ENCODE measurements around the gene LRP4. TPM values are rescaled to one million over a fixed set of nuclear protein-coding genes. Genes with fewer than 3 reads are reported as not detected.

LRP4 gene
- total RNA-seq, 1 experiment from 2014 or later, result 9.6 TPM

DNA sequence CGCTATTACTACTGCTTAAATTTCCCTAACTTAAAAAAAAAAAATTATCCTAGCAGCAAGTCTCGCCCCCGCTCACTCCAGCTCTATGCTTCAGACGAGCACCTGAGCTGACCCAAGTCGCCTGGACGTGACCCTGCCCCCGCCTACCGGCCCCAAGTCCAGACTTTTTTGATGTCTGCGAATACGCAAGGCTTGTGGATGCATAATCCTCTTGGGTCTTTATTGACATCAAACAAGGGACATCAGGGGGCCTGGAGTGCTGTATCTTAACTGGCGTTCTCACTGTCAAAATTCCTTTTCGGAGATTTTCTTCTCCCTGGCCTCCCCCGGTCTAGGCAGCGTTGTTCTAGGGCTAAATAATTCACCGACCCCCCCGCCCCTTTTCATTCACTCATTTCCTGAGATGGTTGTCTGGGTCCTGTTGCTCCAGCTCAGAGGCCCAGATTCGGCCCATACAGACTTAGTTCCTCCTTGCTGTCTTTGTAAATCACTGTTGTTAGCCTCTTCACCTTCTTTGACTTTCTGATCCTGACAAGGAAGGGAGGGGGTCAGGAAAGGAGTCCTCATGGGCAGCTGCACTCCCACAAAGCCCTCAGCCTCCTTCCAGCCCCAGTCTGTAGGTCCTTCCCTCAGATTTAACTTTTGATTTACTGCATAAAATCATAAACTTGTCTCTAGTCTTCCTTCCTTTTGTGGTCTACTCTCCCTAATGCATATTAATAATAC lies 601 bp upstream of the LRP4 start:
- Histone ChIP-seq H4K20me1 (ENCODE audit: insufficient read depth) (no peaks in the 10 kb centered on the region), H3K27ac (no peak overlapping the region), H3K79me2 (ENCODE audit: low read depth) (no peaks in the 10 kb centered on the region), H3K9me2 (ENCODE audit: insufficient read depth) (no peaks in the 10 kb centered on the region), H3K4me2 (peak overlapping the region; percentile 82), H3F3A (ENCODE audit: insufficient read depth, low read depth) (peaks cover 20% of the 10 kb centered on the region), H2AFZ (peak overlapping the region; percentile 54; the same call in 1 of the 2 replicates), H3K36me3 (ENCODE audit: low read depth) (no peaks in the 10 kb centered on the region), H3K4me3 (peak overlapping the region; percentile 58), H3K9me3 (ENCODE audit: insufficient read depth, low read depth) (no peaks in the 10 kb centered on the region), H3K27me3 (ENCODE audit: insufficient read depth, low read depth) (peaks cover 23% of the 10 kb centered on the region), H3K4me1 (replicated peaks; ENCODE audit: insufficient read depth) (peaks cover 9% of the 10 kb centered on the region; the same call in 1 of the 2 replicates)
- CTCF ChIA-PET, result interaction anchor here (0.6 to 0.7 kb wide), 2 partner anchors 48 to 352 kb away, joined by 3 to 8 read pairs; no protein-coding TSS in a partner anchor
- no peak; the same call in 1 of the 2 replicates for TF ChIP-seq EZH2 (IDR thresholded peaks at IDR 0.05; ENCODE audit: low read depth)
- POLR2A ChIA-PET (ENCODE audit: unreplicated experiment), result interaction anchor here (0.5 kb wide), 1 partner anchor 92 kb away, joined by 4 read pairs; no protein-coding TSS in a partner anchor
- DNase-seq, result no peak
- intact Hi-C loops (cut with micrococcal nuclease; ENCODE audit: unreplicated experiment), result loop anchor here (1.0 kb wide), 1 partner anchor 234 kb away; no protein-coding TSS in a partner anchor
- no TSS peak for BruUV-seq (replicated peaks)

DNA sequence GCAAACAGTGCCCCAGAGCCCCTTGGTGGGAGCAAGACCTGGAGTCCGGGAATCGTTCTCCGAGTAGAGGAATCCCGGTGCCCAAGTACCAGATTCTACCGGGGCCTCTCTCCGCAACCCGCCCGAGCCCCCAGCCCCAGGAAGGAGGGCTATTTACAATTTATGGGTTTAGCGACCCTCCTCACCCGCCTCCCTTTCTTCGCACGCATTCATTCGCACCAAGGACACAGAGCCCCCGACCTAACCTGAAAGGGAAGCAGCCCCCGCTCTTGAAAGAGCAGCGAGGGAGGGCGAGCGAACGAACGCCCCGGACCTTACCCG lies 628 bp downstream of the LRP4 start:
- CTCF ChIA-PET, result interaction anchor here (0.6 kb wide), 1 partner anchor 45 kb away, joined by 3 read pairs; no protein-coding TSS in a partner anchor
- POLR2A ChIA-PET (ENCODE audit: unreplicated experiment), result no interaction called here

DNA sequence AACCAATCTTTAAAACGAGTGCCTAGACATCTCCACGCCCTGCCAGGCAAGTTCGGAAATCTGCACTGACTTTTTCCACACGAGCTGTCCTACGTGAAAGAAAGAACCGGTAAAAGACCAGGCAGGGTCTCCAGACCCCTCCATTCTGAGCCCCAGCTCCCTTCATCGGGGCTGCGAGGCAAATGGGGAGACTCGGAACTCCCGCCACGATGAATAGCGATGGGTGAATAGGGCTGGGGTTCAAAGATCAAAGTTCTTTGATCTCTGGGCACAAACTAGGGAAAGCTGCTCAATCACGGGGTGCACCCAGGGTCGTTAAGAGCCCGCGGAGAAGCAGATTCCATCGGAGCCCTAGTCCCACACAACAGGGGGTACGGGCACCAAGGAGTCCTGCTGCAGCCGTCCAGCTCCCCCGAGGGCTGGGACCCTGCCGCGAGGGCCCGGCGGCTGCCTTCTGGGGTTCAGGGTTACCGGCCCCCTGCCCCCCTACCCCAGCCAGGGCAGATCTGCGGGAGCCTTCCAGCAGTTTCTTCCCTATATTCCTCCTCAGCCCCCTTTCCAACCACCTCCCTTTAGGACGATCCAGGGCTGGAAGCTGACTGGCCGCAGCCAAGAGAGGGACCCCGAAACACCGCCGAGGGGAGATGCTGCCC lies 1.1 kb downstream of the LRP4 start:
- Histone ChIP-seq H3K4me2 (peak overlapping the region; percentile 82), H3K9me3 (ENCODE audit: insufficient read depth, low read depth) (no peaks in the 10 kb centered on the region), H3K27ac (no peak overlapping the region), H2AFZ (peak overlapping the region; percentile 26; the same call in 1 of the 2 replicates), H3K79me2 (ENCODE audit: low read depth) (no peaks in the 10 kb centered on the region), H3K4me1 (replicated peaks; ENCODE audit: insufficient read depth) (peaks cover 9% of the 10 kb centered on the region; the same call in 1 of the 2 replicates), H4K20me1 (ENCODE audit: insufficient read depth) (no peaks in the 10 kb centered on the region), H3K9me2 (ENCODE audit: insufficient read depth) (no peaks in the 10 kb centered on the region), H3K27me3 (ENCODE audit: insufficient read depth, low read depth) (peaks cover 23% of the 10 kb centered on the region), H3F3A (ENCODE audit: insufficient read depth, low read depth) (peaks cover 20% of the 10 kb centered on the region), H3K36me3 (ENCODE audit: low read depth) (no peaks in the 10 kb centered on the region), H3K4me3 (peak overlapping the region; percentile 58; the same call in 1 of the 2 replicates)
- no peak for TF ChIP-seq EZH2 (IDR thresholded peaks at IDR 0.05; ENCODE audit: low read depth)
- TF ChIP-seq, protein P1, sequence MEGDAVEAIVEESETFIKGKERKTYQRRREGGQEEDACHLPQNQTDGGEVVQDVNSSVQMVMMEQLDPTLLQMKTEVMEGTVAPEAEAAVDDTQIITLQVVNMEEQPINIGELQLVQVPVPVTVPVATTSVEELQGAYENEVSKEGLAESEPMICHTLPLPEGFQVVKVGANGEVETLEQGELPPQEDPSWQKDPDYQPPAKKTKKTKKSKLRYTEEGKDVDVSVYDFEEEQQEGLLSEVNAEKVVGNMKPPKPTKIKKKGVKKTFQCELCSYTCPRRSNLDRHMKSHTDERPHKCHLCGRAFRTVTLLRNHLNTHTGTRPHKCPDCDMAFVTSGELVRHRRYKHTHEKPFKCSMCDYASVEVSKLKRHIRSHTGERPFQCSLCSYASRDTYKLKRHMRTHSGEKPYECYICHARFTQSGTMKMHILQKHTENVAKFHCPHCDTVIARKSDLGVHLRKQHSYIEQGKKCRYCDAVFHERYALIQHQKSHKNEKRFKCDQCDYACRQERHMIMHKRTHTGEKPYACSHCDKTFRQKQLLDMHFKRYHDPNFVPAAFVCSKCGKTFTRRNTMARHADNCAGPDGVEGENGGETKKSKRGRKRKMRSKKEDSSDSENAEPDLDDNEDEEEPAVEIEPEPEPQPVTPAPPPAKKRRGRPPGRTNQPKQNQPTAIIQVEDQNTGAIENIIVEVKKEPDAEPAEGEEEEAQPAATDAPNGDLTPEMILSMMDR (conservative IDR thresholded peaks at IDR 0.05), result no peak
- intact Hi-C loops (cut with micrococcal nuclease; ENCODE audit: unreplicated experiment), result loop anchor here (2.0 kb wide), 1 partner anchor 20 kb away; the partner anchor contains the start of gene CSTPP1
- ChIA-PET POLR2A (ENCODE audit: unreplicated experiment) (interaction anchor here (0.7 kb wide), 3 partner anchors 13 to 60 kb away, joined by 3 to 10 read pairs (median 3); no protein-coding TSS in a partner anchor), CTCF (interaction anchor here (0.6 to 1.3 kb wide), 2 partner anchors 46 to 236 kb away, joined by 3 to 5 read pairs; no protein-coding TSS in a partner anchor)
- no TSS peak for BruUV-seq (replicated peaks)
- no peak for DNase-seq

More for the DNA sequence above, 628 bp downstream of the LRP4 start:
- Histone ChIP-seq H3K9me3 (ENCODE audit: insufficient read depth, low read depth) (no peaks in the 10 kb centered on the region), H3K4me1 (replicated peaks; ENCODE audit: insufficient read depth) (peaks cover 9% of the 10 kb centered on the region; the same call in 1 of the 2 replicates), H3K36me3 (ENCODE audit: low read depth) (no peaks in the 10 kb centered on the region), H4K20me1 (ENCODE audit: insufficient read depth) (no peaks in the 10 kb centered on the region), H3F3A (ENCODE audit: insufficient read depth, low read depth) (peaks cover 20% of the 10 kb centered on the region), H3K4me2 (peak overlapping the region; percentile 82), H3K4me3 (peak overlapping the region; percentile 58), H3K9me2 (ENCODE audit: insufficient read depth) (no peaks in the 10 kb centered on the region), H3K27ac (no peak overlapping the region), H2AFZ (peak overlapping the region; percentile 70; the same call in 1 of the 2 replicates), H3K27me3 (ENCODE audit: insufficient read depth, low read depth) (peaks cover 23% of the 10 kb centered on the region), H3K79me2 (ENCODE audit: low read depth) (no peaks in the 10 kb centered on the region)
- BruUV-seq (replicated peaks), result no TSS peak
- intact Hi-C loops (cut with micrococcal nuclease; ENCODE audit: unreplicated experiment), result loop anchor here (2.0 kb wide), 1 partner anchor 19 kb away; the partner anchor contains the start of gene CSTPP1
- DNase-seq, result no peak
- TF ChIP-seq EZH2 (IDR thresholded peaks at IDR 0.05; ENCODE audit: low read depth), result peak; percentile 99
- TF ChIP-seq, protein P1 (conservative IDR thresholded peaks at IDR 0.05), result no peak

Data from PC-9 (cell line).